HG03571 (cell line): ENCODE data around the gene SDC1.

Experiments used
- ATAC-seq: cut with Tn5 transposase; IDR thresholded peaks from one replicate; pipeline ENCODE4 v1.9.1; 2021; ENCODE audit not compliant: unreplicated experiment

Gene SDC1

DNA sequence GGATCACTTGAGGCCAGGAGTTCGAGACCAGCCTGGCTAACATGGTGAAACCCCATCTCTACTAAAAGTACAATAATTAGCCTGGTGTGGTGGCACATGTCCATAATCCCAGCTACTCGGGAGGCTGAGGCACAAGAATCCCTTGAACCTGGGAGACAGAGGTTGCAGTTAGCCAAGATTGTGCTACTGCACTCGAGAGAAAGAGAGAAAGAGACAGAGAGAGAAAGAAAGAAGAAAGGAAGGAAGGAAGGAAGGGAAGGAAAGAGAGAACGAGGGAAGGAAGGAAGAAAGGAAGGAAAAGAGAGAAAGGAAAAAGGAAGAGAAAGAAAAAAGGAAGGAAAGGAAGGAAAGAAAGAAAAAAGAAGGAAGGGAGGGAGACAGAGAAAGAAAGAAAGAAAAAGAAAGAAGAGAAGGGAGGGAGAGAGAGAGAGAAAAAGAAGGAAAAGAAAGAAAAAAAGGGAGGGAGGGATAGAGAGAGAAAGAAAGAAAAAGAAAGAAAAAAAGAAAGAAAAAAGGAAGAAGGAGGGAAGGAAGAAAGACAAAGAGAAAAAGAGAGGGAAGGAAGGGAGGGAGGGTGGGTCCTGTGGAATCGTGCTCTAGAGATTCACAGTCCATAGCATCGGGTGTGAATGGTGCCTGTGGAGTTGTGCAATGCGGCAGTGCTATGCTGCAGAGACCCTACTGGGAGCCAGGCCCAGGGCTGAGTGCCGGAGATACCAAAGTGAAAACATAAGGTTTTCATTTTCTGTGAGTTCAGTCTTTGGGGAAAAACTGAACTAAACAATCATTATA lies 4.6 kb upstream of the SDC1 start:
- no peak for ATAC-seq

- ATAC-seq: no peak
These were observed 3.1 kb upstream of the SDC1 start for GRCh38 chr2:20227894-20228505.

DNA sequence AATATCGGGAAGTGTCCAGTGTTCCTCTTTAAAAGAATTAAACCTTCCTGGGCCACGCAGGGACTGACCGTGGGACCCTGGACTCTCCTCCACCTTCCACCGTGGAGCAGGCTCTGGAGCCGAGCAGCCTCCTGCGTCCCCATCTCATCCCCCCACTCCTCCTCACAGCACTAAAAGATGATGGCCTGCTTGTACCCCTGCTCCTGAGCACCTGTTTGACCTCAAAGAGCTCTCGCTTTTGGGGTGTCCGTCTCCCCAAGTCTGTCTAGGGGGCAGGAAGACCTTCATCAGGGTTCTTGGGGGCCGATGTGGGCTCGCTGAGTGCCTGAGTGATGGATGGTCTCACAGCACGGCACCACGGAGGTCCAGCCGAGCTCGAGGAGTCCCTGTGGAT lies 1.2 kb upstream of the SDC1 start:
- no peak for ATAC-seq

DNA sequence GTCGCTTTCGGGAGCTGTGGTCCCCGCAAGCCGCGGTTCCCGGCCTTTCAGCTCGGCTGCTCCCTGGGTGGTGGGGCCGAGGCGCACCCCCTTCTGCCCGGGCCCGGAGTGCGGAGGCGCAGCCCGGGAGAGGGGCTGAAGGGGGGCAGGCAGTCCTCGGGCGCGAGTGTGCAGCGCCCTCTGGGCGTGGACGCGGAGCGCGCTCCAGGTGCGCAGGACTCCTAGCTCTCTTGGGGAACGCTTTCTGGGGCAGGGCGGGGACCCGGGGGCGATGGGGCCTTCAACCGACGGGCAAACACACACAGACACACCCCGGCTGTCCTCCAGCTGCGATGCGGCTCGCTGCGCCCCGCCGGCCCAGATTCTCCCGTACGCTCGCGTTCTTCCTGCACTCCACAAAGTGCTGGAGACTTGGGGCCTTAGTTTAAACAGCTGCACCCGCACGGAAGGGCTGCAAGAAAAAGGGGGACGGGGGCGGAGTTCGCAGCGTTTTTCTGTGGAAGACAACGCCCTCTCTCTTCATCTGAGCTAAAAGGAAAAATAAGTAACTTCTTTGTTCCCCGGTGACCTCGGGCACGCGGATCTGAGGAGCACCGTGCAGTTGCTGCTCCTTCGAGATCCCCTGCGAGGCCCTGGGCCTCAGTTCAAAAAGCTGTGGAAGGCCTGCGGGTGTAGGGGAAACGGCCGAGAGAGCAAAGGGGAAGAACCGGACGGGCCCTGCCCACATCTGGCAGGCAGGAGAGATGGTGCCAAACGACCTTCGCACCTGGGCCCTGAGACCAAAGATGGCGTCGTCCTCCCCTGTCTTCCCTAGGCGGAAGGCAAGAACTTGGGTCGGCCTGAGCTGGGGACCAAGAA lies 593 bp upstream of the SDC1 start:
- peak; percentile 52 for ATAC-seq

- ATAC-seq: peak; percentile 34
These were observed 690 bp downstream of the SDC1 start for GRCh38 chr2:20224164-20224715.

- ATAC-seq: peak; percentile 26
These were observed 1.3 kb downstream of the SDC1 start for GRCh38 chr2:20223407-20224163.

DNA sequence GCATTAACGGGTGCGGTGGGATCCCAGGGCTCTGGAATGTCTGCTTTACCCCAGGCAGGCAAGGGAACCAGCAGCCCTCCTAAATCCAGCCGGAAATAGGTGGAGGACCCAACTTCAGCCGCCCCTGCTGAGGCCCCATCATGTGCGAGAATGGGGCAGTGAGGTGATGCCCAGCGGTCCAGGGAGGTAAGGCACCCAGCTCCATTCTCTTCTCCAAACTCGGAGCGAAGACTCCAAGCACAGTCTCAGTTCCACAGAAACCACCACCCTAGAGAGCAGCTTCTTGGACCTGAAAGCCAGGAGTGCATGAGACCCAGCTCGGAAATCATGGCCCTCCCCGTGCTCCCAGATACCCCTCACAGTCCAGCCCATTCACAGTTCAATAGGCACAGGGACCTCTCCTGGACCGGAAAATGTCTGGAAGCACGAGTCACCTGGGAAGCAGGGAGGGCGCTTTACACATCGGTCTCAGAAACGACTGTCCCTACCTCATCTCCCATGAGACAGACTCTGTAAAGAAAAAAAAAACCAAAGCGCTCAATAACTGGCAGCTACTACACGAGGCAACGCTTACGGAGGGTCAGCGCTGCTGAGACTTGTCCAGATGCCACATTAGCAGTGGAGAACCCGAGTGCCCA lies 2.0 kb downstream of the SDC1 start:
- ATAC-seq: no peak

- no peak for ATAC-seq
These were observed 2.7 kb downstream of the SDC1 start for GRCh38 chr2:20222014-20222768.

- ATAC-seq: no peak
These were observed 3.4 kb downstream of the SDC1 start for GRCh38 chr2:20221555-20221973.

GRCh38 chr2:20220806-20221554 lies 4.0 kb downstream of the SDC1 start:
- no peak for ATAC-seq

GRCh38 chr2:20219763-20220380 lies 5.1 kb downstream of the SDC1 start:
- ATAC-seq: no peak

- no peak for ATAC-seq
These were observed 6.3 kb downstream of the SDC1 start for GRCh38 chr2:20218331-20219320.

DNA sequence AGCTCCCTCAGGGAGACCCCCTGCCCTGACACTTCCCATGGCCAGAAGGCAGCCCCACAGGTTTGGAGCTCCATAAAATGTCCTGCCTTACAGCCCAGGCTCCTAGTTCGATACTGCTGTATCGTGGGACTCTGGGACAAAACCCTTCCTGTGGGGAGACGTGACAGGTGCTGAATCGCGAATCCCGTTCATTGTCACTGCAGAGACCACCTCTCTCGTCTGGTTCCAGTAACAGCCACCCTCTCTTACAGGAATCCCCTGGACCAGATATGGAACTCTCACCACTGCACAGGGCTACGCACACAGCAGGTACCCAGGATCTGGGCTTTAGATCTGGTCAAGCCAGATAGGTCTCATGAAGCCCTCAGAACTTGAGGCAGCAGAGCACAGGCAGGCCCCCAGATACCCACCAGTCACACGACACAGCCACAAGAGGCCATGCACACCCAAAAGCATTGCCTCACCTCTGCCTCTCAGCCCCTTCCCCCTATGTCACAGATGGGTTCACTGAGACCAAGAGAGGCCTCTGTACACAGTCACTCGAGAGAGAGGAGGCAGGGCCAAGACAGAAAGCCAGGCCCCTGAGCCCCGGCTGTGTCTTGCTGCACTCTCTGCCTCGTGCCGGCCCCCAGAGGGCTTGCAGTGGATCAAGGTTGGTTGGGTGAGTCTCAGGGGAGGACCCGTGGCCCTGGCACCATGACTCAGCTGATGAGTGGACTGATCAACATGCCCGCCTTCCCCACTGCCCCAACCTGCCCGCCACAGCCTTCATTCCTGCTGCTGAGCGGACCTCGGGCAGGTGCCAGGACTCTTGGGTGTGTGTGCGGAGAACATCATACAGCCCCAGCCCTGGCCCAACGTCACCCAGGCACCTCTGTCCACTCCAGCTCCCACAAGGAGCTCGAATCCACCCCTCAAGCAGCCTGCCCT lies 7.6 kb downstream of the SDC1 start:
- no peak for ATAC-seq

DNA sequence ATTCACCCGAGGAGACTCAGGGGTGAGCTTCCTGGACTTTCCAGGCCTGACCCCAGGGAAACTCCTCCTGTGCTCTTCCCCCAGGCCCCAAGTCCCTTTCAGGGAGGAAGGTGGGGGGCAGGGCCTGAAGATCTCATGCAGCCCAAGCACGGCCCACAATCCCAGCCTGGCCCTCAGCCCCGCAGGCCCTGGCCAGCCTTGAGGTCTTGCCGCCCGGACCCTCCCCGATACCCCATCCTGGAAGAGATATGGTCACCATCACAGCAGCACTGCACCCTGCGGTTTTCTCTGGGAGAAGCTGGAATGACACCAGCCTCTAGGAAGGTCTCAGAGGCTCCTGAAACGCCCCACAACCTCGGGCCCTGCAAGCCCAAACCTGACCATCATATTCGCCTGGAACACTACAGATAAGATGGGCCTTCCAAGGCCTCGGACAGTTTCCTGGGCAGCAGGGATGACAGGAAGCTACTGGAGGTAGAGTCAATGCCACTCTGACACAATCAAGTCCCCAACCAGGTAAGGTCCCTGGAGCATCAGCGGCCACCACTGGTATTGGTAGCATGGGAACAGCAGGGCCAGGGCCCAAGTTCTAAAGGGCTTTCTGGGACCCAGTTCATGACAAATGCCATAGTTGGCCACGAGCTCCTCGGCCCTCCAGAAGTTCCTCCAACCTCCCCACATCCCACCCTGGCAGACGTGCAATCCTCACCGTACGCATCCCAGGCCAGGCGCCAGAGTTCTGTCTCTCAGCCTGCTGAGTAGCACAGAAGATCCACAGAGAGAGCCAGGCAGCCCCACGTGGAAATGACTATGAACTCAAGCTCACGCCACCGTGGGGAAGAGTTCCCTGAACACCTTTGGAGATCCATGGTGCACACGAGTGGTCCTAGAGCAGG lies 8.6 kb downstream of the SDC1 start:
- ATAC-seq: no peak
